HG03064 (cell line): ENCODE data around the gene FREM1.
"Not testable (repeated sequence)": the region's sequence is repeated elsewhere in the genome, so short reads cannot be mapped to it uniquely, and the experiment has no call there.

ENCODE experiments used
- ATAC-seq: cut with Tn5 transposase; IDR thresholded peaks from one replicate; pipeline ENCODE4 v1.9.1; 2021; ENCODE audit warnings: low read depth; ENCODE audit not compliant: unreplicated experiment

FREM1 gene, protein sequence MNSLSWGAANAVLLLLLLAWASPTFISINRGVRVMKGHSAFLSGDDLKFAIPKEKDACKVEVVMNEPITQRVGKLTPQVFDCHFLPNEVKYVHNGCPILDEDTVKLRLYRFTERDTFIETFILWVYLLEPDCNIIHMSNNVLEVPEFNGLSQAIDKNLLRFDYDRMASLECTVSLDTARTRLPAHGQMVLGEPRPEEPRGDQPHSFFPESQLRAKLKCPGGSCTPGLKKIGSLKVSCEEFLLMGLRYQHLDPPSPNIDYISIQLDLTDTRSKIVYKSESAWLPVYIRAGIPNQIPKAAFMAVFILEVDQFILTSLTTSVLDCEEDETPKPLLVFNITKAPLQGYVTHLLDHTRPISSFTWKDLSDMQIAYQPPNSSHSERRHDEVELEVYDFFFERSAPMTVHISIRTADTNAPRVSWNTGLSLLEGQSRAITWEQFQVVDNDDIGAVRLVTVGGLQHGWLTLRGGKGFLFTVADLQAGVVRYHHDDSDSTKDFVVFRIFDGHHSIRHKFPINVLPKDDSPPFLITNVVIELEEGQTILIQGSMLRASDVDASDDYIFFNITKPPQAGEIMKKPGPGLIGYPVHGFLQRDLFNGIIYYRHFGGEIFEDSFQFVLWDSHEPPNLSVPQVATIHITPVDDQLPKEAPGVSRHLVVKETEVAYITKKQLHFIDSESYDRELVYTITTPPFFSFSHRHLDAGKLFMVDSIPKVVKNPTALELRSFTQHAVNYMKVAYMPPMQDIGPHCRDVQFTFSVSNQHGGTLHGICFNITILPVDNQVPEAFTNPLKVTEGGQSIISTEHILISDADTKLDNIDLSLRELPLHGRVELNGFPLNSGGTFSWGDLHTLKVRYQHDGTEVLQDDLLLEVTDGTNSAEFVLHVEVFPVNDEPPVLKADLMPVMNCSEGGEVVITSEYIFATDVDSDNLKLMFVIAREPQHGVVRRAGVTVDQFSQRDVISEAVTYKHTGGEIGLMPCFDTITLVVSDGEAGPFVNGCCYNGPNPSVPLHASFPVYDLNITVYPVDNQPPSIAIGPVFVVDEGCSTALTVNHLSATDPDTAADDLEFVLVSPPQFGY (N-terminal part only)

DNA sequence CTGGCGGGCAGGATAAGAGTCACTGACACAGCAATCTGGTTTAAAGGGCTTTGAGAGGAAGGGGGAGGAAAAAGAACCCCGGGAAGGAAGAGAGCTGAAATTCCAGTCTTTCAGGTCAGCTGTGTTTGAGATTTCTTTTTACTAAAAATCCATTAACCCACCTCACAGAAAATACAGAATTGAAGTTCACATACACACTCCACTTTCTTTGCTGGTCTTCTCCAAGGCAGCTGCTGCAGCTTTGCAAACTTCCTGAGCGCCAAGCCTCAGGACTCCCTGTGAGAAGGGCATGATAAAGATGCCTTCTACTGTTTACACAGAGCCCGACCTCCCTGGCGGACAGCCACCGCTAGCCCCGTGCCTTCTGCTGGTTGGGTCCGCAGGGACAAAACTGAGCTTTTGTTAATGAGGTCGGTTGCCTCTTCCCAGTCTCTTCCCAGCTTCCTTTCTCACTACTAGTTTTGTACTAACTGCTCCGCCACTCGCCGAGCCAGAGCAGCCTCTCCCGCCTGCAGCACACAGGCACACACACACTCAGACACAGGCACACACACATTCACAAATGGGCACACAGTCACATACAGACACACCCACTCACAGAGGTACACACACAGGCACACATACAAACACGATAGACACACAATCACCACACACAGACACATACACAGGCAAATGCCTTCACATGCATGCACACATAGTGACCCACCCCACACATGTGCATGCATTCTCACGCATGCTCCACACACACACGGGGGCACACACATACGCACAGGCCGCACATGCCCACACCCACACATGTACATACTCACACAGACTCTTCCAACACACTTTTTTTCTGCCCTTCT lies at the start of gene FREM1:
Gene FREM1, minus strand, starts transcription at position 468 of the 845 bp plus-strand sequence. CDS start 41,451 bp downstream, outside the sequence.
- ATAC-seq, result no peak

DNA sequence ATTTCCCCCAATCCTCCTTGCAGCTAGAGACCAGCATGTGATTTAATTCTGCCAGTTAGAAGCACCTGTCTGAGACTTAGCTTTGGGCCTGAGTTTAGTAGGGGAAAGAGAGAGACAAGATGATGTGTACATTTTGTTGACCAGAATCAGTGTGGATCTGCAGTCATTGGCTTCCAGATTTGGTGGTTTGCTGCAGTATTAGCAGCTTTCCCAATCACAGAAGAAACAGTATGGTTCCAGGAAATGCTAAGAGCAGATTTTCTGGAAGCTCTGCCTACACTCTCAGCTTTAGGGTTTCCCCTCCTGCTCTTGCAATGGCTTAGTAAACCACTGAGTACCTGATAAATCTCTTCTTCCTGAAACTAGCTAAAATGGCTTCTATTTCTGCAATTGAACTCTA lies 48.8 kb upstream of the FREM1 start:
- ATAC-seq, result no peak

DNA sequence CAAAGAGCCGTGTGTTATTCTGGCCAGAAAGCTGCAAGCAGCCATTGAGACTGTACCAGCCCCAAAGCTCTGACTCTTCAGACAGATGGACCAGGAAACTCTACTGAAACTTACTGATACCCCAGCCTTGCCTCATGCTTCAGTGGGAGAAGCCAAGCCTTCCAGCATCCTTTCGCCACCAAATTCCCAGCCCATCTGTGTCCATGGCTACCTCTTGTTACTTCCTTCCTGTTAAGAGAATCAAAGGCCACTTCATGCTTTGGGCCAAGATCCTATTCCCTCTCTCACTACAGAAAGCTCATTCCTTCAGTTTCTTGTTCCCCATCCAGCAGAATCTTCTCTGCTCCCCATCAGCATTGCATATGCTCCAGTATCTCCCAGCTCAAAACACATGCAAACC lies 46.9 kb upstream of the FREM1 start:
- ATAC-seq, result no peak

DNA sequence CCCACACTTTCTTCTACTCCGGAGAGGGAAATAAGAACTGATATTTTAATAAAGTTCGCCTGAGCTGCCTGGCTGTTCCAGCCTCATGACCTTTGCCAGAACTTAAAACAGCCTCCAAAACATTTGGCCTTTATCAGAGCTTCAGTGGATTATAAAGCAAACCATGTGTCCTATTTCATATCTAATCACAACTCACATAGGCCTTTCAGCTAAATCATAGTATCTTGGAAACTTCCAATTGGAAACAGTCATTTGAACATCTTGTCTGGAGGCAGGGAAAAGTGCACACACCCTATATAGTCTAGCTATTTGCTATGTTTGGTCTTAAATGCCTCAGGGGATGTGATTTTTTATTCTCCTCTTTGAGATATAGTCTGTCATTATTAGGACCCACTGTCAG lies 46.0 kb upstream of the FREM1 start:
- ATAC-seq, result no peak

DNA sequence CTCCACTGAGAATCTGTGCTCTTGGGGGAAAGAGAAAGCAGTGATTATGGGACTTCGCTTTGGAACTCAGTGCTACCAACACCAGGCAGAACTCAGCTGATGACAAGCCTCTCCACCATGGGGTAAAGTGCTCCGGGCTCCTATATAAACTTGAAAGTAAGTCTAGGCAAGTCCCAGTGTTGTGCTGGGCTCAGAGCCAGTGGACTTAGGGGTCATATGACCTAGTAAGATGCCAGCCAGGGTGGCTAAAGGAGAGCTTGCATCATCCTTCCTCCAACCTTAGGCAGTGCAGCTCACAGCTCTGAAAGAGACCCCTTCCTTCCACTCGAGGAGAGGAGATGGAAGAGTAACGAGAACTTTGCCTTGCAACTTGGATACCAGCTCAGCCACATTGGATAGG lies 35.1 kb upstream of the FREM1 start:
- no peak for ATAC-seq

DNA sequence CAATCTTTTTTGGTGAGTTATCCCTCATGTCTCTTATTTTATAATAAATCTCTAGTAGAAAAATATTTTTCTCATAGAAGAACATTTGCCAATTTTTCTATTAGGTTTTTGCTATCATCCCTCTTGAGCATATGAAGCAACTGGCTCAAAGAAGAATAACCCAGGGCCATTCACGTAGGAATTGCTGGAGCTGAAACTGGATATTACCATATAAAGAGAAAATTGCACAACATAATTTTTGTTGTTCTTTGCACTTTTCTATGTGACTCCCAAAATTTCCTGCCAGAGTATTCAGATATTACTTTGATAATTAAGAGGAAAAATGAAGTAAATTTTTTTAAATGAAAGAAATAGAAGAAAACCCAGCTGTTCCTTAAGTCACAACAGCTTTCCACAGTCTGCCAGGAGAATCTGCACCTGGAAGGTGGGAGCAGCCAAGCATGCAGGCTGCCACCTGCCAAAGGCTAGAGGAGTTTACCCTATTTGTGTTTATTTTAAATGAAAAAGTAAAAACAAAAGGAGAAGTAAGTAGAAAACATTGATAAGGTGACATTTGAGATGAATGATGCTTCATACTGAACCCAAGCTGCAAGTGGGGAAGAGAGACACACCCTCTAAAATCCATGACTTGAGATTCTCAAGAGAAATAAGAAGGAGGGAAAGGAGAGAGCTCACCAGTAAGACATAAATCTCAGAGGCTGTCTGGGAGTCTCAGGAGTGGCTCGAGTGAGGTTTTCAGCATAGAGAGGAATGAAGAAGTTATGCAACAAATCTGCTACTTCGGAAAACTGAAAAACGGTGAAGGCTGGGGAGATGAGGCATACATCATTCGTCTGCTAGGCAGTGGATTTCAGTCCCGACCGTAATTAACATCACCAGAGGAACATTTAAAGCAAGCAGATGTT lies 31.5 kb upstream of the FREM1 start:
- ATAC-seq, result no peak

DNA sequence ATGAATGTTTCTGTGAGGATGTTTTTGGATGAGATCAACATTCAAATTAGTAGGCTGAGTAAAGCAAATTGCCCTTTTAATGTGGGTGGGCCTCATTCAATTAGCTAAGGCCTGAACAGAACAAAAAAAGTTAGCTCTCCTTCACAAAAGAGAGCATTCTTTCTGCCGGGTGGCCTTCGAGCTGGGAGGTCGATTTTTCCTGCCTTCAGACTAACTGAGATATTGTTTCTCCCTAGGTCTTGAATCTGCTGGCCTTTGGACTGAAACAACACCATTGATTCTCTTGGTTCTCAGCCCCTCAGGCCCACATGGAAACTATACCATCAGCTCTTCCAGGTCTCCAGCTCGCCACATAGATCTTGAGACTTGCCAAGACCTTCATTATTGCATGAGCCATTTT lies 29.1 kb upstream of the FREM1 start:
- ATAC-seq, result no peak

DNA sequence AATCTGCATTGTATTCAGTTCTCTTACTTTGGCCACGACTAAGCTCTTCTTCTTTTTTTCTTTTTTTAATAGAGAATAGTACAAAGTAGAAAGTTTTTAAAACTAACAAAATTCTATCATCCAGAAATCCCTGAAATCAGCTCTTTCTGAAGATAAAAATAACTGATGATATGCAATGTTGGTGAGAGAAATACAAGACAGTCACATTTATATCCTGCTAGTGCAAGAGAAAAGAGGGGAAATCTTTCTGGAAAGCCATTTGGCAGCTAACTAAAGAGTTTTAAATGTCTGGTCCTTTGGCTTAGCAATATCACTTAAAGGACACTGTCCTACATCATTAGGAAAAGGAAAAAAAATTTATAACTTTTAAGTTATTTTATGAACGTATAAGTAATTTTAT lies 27.0 kb upstream of the FREM1 start:
- no peak for ATAC-seq

DNA sequence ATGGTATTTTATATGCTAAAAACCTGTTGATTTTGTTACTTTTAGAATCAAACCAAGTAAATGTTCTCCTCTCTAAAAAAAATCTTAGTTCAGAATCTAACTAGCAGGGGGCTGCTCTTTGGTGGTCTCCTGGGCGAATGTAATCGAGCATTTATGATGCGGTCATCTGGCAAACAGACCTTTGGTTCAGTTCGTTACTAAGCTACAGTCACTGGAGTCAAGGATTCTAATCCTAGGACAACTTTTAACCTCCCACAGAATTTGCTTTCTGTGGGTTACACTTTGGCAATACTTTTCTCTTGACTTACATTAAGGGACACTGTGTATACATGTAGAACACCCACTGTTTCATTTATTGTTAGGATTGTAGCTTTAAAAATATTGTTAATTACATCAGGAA lies 26.3 kb upstream of the FREM1 start:
- ATAC-seq, result no peak

DNA sequence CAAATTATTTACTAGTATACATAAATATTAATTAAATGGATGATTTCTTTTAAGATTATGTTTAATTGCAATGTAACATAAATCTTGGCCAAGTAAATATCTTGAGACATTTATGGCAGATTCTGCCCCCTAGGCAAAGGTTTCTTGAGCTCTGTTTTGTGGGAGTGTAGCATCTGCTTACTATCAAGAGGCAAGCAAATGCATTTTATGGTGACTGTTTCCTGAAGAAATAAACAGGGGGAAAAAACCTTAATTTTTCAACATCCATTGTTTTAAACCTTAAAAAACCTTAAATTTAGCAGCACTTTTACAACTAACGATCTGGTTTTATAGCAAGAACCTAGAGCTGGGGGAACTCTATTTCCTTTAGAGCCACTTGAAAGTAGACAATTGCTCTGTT lies 25.7 kb upstream of the FREM1 start:
- ATAC-seq, result no peak

DNA sequence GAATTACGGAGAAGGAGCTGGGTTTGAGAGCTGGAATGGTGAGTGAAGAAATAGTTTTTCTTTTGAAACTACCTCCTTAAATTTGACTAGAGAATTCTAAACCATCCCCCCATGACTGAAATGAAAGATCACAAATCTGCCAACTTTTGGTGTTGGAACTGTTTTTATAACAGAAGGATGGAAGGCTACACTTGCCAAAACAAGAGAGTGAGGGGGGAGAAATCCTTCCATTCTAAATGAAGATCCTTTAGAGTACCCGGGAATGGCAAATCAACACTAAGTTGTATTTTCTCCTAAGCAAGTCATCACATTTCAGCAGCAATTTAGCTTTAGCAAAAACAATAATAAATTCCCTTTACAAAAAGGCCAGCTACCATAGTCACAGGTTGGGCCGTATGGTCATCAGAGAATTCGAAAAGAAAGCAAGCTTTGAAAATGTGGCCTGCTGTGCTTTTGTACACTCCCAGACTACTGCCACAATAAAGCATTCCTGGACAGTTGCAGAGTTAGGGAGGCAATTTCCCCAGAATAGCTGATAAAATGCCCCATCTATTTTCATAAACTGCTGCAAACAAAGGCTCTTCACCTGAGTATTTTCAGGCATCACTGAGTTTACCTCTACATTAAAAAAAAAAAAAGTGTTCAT lies 25.0 kb upstream of the FREM1 start:
- no peak for ATAC-seq

DNA sequence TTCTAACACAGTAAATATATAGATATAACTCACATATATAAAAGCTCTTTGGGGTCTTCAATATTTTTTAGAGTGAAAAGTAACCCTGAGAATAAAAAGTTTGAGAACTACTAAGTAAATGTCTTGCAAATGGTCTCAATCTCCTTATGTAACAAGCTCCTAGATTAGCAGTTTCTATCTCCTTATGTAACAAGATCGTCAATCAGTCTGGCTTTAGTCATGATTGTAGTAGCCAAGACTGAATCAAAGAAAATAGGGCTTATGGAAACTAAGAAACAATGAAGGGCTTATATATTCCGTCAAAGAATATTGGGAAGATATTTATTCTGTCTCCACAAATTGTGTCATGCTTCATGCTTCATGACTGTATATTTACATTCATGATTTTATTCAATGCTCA lies 22.4 kb upstream of the FREM1 start:
- no peak for ATAC-seq

DNA sequence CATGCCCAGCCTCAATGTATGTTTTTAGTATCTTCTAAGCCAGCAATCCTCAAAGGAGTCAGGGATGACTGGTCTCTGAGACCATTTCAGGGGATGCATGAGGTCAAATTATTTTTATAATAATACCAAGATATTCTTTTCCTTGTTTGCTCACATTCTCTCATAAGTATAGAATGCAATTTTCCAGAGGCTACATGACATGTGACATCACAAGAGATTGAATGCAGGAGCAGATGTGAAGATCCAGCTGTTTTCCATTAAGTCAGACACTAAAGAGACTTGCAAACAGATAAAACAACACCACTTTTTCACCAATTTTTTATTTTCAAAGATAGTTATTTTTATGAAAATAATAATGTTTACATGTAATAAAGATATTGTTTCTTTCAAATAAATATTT lies 22.0 kb upstream of the FREM1 start:
- no peak for ATAC-seq

DNA sequence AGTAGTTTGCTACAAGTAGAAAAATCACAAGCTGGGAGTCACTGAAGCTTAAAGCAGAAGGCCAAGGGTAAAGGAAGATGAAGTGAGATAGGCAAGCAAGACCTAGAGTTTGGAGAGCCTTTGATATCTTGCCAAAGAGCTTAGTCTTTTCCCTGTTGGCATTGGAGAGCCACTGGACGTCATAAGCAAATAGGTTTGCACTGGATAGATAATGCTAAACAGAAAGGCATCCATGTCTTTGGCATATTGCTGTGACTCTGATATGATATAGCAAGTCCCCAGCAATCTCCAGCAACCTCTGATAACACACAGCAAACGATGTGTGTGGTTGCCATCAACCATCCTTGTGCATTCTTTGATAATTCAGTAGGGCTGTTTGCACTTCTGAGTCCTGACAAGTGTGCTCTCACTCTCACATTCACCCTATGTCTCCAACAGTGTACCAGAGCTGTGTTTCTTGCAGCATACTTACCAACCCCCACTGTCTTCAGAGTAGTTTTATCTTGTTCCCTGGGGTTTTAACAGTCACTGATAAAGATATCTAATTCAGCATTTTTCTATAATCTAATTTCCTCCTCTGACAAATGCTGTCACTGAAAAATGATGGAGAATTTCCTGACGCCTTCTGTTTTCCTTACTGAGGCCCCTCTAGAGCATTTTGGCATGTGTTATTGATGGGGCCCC lies 16.9 kb upstream of the FREM1 start:
- ATAC-seq, result no peak

DNA sequence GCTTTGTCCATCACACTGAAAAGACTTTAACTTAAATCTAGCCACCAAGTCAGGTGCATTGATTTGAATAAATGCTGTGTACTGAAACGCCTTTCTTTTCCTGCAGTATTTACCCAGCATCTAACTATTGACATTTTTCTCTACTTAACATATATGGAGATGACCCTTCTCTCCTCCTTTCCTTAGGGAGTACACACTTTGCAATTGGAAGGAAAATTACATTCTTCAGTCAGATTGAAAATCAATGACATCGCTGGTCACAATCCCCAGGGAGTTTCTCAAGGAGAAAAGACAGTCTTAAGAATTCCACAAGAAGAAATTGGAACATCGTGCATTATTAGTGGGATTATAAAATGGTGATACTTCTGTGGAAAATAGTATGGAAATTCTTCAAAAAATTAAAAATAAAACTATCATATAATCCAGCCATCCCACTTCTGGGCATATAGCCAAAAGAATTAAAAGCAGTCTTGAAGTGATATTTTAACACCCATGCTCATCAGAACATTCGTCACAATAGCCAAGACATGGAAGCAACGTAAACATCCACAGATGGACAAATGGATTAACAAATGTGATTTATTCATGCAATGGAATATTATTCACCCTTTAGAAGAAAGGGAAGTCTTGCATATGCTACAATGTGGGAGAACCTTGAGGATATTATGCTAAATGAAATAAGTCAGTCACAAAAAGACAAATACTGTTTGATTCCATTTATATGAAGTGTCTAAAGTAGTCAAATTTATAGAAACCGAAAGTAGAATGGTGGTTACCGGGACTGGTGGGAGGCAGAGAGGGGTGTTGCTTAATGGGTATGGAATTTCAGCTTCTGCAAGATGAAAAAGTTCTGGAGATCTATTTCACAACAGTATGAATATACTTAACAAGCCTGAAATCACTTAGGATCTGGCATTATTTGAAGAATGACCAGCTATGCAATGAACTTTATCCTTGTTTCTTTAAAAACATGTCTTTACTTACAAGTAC lies 14.3 kb upstream of the FREM1 start:
- no peak for ATAC-seq

DNA sequence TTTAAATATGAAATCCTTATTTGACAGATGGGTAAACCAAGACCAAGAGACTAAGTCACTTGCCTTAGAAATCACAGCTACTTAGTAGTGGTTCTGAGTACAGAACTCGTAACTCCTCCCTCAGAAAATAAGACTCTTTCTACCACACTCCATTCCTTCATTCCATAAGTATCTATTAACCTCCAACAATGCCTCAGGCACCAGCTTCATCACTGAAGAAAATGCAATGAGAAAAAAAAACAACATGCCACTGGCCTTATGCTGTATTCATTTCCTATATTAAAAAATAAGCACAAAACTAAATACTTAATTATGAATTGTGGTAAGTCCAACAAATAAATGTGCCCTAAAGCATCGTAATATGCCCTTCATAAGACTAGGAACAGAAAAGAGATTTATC lies 13.5 kb upstream of the FREM1 start:
- ATAC-seq, result no peak

DNA sequence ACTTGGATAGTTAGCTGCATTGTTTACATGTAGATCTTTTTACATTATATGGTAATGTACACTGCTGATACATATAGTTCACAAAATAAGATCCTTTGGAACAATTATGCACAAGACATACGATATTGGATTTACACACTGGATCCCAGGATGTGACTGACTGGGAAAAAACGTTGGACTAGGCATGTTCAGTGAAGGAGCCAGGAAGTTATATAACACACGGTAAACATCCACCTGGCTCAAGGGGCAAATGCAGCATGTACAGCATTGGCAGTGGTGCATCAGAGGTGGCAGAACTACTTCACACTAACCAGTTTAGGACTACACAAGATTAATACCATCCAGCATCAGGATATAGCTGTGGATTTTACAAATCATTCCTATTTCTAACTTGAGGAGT lies 10.6 kb upstream of the FREM1 start:
- not testable (repeated sequence) for ATAC-seq
